HG03095 (cell line): Measurements from ENCODE around the gene PKD1.
"Not testable (repeated sequence)": the region's sequence is repeated elsewhere in the genome, so short reads cannot be mapped to it uniquely, and the experiment has no call there.

Source experiments
- ATAC-seq: cut with Tn5 transposase; IDR thresholded peaks from one replicate; pipeline ENCODE4 v1.9.1; 2021; ENCODE audit warnings: moderate library complexity; ENCODE audit not compliant: unreplicated experiment

PKD1 gene

DNA sequence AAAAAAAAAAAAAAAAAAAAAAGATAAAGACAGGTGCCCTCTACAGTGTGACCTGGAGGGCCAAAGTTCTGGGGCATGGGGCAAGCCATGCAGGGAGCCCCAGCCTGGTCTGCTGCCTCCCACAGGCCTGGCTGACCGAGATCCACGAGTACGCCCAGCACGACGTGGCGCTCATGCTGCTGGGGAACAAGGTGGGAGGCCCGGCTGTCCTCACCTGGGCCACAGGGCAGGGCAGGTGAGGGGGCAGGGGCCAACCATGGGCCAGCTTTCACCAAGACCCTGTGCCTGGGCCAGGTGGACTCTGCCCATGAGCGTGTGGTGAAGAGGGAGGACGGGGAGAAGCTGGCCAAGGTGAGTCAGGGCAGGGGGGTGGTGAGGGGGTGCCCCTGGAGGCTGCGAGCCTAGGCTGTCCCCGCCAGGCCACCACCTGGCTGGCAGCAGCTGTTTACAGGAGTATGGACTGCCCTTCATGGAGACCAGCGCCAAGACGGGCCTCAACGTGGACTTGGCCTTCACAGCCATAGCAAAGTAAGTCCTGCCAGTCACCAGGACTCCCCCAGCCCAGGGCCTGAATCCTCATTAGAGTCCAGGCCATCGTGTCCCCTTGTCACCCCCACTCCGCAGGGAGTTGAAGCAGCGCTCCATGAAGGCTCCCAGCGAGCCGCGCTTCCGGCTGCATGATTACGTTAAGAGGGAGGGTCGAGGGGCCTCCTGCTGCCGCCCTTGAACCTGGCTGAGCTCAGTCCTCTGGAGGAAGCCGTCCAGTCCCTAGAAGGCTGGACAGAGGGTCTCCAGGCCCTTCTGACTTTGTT is 17.2 kb upstream of the PKD1 start:
- ATAC-seq, result no peak

DNA sequence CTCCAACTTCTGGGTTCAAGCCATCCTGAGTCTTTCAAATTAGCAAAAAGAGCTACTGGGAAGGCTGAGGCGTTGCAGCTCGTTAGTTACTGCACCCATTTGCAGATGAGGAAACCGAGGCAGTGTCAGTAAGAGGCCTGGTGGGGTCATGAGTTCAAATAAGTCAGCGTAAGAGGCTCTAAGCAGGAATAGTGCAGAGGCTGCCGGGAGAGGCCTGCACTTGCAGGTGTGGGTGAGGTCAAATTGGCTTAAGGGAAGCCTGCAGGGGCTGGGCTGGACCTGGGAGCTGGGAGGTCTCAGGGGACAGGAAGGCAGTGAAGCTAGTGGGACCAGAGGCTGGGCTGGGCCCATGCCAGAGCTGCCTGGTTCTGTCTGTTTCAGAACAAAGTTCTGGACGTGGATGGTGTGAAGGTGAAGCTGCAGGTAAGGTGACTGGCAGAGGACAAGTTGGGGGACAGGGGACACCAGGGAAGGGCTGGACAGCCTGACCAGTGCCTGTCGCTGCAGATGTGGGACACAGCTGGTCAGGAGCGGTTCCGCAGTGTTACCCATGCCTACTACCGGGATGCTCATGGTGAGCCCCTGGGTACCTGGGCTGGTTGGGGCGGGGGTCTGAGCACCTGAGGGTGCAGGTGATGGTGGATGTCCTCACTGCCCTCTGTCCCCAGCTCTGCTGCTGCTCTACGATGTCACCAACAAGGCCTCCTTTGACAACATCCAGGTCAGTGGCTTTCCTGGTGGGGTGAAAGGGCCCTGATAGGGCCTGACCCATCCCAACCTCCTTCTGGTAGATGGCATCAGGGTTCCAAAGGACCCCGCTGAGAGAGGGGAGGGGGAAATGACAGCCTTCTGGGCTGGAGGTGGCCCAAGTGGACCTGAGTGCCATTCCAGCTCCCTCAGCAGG is 15.7 kb upstream of the PKD1 start:
- no peak for ATAC-seq

DNA sequence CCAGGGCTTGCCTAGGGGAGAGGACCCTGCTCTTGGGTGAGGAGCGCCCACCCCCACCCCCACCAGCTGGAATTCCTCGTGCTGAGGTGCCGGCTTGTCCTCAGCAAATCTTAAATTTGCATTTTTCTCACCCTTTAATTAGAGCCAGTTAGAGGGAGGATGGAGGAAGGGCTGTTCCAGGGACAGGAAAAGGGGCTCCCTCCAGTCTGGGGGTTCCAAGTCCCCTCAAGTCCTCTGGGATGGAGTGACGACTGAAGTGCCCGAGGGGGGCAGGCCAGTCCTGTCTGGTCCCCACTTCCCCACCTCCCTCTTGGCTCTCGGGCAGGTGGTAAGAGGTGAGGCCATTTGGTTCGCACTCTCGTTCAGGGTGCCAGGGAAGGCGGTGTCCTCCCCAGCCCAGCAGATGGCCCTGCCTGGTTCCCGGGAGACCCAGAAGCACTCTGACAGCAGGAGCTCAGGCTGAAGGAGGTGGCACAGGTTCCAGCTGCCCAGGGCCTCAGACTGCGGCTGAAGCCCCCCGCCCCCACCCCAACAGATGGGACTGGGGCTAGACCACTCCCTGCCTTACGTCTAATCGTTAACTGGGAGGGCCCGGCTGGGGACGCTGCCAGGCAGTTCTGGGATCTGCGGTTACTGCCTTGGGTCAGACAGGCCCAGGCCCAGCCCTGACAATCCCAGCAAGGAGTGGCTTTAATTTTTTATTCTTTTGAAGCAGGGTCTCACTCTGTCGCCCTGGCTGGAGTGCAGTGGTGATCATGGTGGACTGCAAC is 14.9 kb upstream of the PKD1 start:
- no peak for ATAC-seq

DNA sequence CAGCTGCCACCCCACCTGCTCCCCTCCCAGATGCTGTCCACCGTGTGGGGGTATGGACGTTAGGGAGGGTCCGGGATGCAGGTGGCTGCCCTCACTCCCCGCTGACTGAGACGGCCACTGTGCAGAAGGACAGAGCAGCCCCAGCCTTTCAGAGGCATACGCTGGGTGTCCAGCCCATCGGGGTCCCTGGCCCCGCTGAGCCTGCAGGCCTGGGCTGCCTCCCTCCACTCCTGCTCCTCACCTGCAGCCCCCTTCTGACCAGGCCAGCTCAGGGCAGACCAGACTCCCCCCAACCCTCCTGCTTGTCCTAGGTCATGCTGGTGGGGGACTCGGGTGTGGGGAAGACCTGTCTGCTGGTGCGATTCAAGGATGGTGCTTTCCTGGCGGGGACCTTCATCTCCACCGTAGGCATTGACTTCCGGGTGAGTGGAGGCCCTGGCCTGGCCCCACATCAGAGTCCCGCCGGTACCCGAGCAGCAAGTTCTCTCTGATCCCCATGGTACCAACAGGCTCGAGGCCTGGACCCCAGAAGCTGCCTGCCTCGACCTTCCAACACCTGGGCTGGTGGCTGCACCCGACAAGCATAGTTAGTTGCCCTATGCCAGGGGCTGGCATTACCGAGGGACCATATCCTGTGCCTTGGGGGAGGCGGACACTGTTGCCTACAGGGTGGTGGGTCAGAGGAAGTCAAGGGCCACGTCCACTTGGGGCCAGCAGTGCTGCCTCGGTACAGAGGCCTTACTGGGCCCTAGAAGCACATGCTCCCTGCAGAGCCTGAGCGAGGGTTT is 14.1 kb upstream of the PKD1 start:
- ATAC-seq, result no peak

DNA sequence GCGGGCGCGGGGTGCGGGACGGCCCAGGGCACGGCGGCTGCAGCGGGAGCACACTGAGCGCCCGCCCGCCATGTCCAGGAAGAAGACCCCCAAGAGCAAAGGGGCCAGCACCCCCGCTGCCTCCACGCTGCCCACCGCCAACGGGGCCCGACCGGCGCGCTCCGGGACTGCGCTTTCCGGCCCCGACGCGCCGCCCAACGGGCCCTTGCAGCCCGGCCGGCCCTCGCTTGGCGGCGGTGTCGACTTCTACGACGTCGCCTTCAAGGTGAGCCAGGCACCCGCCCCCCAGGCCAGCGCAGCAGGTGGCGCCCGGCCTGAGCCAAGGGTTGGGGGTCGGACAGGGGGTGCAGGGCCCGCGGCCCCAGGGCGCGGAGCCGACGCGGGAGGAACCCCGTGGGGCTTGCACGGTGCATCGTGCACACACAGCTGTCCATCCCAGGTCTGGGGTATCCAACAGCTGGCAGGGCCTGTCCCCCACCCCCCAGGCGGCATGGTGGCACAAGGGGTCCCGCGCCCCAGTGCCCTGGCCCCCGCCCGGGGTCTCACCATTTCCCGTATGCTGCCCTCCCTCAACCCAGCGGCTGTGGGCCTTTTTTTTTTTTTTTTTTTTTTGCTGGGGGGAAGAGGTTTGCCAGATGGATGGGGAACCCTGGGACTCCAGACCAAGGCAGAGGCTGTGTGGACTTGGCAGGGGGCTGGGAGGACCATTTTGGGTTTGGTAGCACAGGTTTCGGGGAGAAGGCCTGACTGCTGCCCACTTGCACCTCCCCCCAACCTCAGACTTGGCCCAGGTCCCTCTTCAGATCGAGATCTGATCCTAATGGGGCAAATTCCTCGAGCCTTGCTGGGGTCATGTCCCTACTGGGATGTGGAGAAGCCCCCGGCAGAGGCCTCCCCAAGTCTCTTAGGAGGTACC is 13.3 kb upstream of the PKD1 start:
- no peak for ATAC-seq

DNA sequence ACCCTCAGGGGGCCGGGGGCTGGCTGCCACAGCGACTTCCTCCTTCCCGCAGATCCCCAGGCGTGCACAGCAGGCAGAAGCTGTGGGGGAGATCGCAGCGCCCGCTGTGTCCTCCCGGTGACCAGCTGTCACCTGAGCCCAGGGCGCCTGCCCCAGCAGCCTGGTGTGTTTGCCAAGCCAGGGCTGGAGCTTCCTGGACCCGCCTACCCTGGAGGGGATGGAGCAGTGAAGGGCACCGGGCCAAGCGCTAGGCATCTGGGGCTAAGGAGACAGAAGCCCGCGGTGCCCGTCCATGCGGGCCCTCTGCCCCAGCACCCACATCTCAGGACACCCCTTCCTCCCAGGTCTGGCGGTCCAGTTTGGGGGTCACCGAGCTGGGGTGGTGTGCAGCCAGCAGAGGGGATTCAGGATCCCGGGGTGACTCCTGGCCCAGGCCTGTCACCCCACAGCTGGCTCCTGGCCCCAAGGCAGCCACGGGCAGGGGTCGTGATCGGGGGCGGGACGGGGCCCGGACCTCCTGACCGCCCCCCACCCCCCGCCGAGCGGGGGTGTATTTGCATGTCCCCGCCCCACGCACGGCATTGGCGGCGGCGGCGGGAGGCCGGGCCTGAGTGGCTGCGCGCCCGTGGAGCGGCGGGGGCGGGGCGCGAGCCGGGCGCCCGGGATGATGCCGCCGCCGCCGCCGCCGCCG is 12.4 kb upstream of the PKD1 start, which contains the start of gene RAB26:
TSS of gene RAB26 (plus strand) at position 645 of the 691 bp plus-strand sequence. CDS start 159 bp downstream, outside the sequence.
- ATAC-seq, result no peak

DNA sequence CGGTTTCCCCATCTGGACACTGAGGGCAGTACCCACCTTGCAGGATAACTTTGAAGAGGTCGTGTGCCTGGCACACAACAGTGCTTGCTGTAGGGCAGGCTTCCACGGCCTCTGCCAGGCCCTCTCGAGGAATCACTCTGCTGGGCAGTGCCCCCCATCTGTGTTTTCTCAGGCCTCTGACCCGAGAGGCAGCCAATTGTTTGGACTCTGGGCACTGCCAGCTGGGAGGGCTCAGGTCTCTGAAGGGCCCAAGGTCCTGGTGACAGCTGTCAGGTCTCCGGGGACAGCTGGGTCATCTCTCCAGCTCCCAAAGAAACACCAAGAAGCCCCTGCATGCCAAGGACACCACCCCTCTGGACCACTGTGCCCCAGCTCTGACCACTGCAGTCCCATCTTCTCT is 11.7 kb upstream of the PKD1 start:
- no peak for ATAC-seq

DNA sequence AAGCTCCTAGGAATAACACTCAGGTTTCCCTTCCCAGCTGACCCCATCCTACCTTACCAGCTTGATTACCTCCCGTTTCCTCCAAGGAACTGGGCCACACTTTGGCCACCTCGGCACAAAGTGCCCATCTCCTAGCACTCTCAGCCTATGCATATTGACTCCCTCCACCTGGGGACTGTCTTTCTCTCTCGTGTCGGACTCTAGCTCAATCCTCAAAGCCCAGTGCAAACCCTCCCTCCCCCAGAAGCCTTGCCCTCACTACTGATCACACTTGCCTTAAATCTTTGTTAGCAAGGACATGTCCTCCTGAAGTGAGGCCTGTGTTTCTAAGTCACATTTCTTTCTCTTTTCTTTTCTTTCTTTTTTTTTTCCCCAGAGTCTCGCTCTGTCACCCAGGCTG is 10.1 kb upstream of the PKD1 start:
- no peak for ATAC-seq

DNA sequence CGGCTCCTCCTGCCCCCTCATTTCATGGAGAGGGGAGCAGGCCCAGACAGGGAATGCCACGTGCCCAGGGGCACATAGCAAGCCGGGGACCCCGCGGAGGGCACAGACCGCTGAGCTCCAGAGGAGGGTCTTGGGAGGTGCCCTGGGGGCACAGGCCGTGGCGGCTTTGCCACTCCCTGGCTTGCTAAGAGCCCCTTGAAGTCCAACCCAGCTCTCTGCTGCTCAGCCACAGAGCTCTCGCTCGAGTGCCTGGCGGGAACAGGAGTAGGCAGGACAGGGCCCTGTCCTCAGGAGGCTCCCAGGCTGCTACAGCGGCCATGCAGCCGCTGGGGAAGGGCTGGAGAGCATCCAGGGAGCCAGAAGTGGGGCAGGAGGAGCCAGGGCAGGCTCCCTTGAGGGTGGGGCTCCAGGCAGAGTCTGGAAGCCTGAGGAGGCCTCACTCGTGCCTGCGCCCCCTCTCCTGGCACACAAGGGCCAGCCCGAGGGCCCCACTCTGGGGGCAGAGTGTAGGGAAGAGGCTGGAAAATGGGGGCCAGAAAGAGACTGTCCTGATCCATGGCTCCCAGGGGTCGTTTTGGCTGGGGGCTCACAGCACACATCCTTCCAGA is 8.3 kb upstream of the PKD1 start:
- ATAC-seq, result no peak

DNA sequence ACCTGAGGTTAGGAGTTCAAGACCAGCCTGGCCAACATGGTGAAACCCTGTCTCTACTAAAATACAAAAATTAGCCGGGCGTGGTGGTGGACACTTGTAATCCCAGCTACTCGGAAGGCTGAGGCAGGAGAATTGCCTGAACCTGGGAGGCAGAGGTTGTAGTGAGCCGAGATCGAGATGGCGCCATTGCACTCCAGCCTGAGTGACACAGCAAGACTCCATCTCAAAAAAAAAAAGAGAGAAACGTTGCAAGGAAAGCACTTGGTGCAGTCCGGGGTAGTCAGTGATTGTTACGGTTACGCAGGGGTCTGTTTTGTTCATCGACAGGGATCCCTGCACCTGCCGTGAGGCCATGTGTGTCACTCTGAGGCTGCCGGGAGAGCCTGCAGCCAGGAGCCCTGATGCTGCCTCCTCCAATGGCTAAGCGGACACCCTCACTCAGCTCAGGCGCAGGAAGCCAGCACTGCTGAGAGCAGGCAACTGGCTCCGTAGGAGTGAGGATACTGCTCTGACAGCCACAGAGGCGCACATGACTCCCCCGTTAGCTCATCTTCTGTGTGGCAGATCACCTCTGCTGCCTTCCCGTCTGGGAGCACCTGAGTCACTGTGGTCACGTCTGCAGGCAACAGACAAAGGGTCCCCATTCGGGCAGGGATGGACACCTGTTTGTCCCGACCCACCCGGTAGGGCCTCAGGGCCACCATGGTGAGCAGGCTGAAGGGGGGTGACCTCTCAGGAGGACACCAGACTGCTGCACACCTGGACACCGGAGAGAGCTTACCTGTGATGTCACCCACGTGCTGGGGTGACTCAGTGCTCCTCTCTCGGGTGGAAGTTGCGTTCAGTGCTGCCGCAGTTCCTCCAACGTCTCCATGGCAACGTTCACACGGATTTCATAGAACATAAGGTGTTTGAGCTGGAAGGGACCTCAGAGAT is 7.5 kb upstream of the PKD1 start:
- ATAC-seq, result no peak

DNA sequence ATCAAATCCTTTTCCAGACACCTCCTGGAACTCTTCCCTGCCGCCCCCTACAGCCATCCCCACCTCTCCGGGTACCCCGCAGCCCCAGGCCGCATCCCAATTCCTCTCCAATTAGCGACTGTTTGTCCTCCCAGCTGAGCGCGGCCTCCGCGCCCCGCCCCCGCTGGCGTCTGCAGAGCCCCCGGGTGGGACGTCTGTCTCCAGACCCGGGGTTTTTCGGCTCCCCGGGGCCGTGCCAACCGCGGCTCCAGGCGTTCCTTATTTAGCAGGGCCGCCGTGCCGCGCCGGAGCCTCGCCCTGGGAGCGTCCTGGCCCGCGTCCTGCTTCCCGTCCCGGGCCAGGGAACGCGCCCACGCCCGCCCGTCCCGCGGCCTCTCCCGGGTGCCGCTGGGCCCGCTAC is 627 bp downstream of the PKD1 start:
- not testable (repeated sequence) for ATAC-seq

DNA sequence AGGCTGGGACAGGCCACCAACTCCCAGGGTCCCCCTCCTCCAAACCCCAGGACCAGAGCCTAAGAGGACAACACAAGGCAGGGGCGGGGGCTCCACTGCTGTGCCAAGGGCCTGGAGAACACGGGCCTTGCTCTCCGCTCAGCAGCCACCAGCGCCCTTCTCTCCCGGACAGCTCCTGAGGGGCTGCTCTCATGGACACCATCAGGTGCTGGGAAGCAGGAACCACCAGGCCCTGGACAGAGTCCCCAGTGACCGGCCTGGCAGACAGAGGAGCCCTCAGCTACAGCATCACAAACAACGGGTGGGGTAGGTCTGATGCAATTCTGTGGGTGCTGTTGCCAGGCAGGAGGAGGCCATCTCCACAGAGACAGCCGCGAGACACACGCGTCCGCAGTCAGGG is 1.9 kb downstream of the PKD1 start:
- not testable (repeated sequence) for ATAC-seq

DNA sequence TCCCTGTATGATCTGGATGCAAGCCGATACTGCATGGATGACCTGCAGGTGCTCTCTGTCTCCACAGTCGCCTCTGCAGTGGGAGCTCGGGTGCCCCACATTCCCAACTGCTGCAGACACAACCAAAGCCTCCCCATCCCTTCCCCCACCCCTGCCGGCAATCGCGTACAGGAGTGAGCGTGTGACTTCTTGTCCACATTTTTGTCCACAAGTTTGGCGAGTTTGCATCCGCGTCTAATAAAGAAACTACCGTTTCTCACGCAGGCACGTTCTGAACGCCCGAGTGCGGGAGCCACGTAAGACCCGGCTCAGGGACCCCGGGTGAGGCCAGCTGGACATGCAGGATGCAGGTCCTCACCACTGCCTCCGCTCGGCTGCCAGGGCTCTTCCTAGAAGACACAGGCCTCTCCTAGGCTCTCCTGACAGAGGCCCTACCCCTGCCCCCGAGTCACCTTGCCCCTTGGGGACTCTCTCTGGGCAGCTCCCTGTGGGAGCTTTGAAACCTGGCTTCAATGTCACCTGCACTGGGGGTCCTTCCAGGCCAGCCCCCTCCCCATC is 5.7 kb downstream of the PKD1 start:
- not testable (repeated sequence) for ATAC-seq

DNA sequence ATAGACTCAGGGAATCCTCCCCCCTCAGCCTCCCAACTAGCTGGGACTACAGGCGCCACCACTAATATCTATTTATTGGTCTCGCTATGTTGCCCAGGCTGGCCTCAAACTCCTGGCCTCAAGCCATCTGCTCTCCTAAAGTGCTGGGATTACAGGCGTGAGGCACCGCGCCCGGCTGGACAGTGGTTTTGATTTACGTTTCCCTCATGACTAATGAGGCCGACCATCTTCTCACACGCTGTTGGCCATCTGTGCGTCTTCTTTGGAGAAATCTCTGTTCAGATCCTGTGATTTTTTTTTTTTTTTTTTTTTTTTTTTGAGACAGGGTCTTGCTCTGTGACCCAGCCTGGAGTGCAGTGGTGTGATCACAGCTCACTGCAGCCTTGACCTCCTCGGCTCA is 6.4 kb downstream of the PKD1 start:
- ATAC-seq, result not testable (repeated sequence)

DNA sequence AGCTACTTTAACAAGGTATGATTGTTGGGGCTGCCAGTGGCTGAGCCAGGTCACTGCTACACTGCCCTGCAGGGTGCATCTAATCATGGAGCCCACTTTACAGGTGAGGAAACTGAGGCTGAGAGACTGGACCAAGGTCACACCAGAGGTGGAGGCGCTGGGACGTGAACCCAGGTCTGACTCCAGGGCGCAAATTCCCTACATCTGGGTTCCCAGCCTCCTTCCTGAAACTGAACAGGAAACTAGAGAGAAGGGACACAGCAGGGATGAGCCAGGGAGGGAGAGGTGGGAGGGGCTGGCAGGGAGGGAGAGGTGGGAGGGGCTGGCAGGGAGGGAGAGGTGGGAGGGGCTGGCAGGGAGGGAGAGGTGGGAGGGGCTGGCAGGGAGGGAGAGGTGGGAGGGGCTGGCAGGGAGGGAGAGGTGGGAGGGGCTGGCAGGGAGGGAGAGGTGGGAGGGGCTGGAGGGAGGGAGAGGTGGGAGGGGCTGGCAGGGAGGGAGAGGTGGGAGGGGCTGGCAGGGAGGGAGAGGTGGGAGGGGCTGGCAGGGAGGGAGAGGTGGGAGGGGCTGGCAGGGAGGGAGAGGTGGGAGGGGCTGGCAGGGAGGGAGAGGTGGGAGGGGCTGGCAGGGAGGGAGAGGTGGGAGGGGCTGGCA is 7.9 kb downstream of the PKD1 start:
- ATAC-seq, result not testable (repeated sequence)

DNA sequence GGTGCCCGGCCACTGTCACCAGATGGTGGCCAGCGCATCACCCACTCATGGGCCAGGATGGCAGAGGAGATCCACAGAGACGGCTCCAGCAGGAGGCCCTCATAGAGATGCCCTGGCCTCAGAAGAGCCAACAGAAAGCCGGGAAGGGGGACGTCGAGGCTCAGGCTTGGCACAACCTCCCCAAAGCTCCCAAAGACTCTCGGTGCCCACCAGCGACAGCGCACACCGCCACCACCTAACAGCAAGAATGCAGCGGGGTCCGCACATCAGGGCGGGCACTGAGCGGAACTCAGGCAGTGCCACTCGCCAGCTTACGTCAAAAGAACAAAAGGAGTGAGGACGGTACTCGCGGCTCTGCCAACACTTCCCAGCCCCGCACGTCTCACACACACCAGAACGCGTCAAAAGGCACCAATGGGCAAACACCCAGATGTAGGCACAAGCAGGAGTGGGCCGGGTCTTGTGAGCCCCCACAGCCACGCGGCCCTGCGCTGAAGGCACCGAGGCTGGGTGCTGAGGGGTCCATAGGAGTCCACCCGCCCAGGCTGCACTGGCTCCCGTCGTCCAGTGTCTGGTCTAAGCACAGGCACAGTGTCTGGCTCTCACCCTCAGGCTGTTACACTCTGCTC is 8.7 kb downstream of the PKD1 start:
- ATAC-seq, result not testable (repeated sequence)
